GM12874 (cell line): ENCODE results near the gene ARL9.

Source experiments
- TF ChIP-seq, protein P1 (sequence below): IDR thresholded peaks from 2 replicates; pipeline ENCODE4 v1.5.1; 2011; ENCODE audit warnings: low read depth, mild to moderate bottlenecking, control low read depth, low read length, moderate library complexity; ENCODE audit not compliant: insufficient read depth

The ARL9 gene

DNA sequence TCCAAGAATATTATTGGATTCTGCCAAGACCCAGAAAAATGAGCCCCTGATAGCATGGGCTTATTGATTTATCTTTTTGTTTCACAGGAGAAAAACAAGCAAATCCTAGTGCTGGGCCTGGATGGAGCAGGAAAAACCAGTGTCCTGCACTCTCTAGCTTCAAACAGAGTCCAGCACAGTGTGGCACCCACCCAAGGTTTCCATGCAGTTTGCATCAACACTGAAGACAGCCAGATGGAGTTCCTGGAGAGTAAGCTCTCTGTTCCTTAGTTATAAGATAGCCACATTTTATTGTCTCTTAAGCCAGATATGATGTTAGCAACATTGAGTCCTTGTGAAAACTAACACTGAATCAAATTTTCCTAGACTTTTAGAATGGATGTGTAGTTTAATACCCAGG, 5.5 kb downstream of the ARL9 start:
- TF ChIP-seq, protein P1, sequence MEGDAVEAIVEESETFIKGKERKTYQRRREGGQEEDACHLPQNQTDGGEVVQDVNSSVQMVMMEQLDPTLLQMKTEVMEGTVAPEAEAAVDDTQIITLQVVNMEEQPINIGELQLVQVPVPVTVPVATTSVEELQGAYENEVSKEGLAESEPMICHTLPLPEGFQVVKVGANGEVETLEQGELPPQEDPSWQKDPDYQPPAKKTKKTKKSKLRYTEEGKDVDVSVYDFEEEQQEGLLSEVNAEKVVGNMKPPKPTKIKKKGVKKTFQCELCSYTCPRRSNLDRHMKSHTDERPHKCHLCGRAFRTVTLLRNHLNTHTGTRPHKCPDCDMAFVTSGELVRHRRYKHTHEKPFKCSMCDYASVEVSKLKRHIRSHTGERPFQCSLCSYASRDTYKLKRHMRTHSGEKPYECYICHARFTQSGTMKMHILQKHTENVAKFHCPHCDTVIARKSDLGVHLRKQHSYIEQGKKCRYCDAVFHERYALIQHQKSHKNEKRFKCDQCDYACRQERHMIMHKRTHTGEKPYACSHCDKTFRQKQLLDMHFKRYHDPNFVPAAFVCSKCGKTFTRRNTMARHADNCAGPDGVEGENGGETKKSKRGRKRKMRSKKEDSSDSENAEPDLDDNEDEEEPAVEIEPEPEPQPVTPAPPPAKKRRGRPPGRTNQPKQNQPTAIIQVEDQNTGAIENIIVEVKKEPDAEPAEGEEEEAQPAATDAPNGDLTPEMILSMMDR: no peak

DNA sequence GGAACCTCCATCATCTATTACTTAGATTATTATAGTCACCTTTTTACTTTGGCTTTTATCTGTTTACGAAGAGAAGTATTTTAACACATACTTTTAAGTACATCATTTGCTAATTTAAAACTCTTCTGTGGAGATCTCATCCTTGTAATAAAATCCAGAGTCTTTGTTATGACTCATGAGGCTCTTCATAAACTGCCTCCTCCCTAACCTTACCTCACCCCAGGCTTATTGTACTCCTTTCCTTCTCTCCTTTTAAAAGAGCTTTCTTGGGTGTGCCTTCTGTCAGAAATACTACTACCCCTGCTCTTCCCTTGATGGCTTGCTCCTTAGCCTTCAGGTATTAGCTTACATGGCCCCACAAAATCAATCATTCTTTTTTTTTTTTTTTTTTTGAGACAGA, 6.6 kb downstream of the ARL9 start:
- TF ChIP-seq, protein P1: no peak

DNA sequence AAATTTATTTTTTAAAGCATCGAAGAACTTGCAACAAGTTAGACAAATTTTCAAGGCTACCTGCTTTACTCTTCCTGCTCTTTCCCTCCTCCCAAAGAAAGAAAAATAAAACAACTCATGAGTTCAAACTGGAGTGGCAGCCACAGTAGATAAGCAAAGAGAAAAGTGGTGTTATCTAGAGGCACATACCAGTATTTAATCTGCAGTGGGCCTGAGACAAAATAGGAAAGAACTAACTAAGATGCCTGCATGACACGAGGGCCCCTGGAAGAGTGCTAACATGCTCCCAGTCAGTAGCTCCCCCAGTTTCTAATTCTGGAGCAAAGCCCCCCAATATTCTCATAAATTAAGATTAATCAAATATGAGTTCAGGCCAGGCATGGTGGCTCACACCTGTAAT, 7.9 kb downstream of the ARL9 start:
- TF ChIP-seq, protein P1: no peak

DNA sequence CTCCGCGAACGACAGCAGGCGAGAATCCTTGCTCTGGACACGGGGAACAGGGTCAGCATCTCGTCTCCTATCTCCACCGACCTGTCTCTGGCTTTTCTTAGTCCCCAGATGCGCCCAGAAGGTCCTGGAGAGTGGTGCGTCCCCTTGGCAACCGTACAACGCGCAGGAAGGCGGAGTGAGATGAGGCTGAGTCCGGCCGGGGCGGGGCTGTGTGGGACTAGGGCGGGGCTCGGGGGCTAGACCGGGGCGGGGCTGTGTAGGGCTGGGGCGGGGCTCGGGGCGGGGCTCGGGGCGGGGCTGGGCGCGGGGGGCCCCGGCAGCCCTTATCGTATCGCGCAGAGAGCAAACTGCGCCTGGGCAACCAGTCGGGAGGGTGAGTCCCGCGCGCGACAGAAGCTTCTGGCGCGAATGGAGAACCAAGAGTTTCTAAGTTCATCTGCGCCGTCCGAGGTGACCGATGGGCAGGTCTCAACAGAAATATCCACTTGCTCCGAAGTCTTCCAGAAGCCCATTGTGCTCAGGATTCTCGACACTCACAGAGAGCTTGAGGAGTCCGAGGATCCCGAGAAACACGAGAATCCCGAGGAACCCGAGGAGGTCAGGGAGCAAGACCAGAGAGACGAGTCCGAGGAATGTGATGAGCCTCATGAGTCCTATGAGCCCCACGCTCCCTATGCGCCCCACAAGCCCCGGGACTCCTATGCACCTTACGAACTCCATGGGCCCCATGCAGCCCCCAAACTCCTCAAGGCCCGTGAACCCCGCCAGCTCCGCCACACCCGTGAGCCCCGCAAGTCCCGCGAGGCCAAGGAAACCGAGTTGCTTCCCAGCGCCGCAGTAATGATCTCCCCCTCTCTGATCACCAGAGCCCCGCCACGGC, 24.9 kb downstream of the ARL9 start:
- TF ChIP-seq, protein P1: no peak

DNA sequence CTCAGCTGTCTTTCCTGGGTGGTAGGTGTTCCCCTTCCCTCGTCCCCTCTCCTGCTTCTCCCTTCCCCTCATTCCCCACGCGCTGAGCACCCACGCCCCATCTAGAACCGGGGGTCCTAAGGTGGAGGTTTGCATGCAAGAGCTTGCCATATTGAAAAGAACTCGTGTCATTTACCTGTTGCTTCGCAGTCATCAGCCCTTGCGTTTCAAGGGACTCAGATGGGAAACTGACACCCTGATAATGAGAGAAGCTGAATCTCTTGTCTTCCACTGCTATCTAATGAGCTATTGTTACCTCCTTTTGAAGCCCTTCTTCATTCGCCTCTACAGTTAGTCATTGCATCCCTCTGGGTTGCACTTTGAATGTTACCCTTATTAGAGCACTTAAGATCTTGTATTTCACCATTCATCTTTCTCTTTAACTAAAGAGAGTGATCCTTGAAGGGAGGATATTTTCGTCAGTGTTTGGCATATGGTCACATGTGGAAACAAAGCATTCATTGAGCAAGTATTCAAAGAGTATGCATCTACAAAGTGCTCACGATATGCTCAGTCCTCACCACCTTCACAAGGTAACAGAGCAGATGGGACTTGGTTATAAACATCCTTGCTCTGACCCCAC, 25.7 kb downstream of the ARL9 start:
- TF ChIP-seq, protein P1: no peak

DNA sequence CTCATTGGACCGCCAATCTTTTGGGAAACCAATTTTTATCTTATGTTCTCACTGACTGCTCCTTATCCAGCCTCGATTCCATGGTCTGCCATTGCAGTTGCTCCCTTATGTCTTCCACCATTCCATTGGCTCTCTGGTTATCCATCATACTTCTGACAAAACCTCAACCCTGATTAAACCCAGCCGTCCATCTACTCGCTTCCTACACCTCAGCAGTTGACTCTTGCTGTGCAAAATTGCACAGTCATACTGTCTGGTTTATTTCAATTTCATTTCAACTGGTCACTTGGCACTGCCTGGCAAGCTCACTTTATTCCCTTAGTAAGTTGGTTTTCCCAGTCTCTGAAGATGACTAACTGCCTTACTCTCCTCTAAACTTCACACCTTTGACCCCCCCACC, 26.2 kb downstream of the ARL9 start:
- TF ChIP-seq, protein P1: no peak

DNA sequence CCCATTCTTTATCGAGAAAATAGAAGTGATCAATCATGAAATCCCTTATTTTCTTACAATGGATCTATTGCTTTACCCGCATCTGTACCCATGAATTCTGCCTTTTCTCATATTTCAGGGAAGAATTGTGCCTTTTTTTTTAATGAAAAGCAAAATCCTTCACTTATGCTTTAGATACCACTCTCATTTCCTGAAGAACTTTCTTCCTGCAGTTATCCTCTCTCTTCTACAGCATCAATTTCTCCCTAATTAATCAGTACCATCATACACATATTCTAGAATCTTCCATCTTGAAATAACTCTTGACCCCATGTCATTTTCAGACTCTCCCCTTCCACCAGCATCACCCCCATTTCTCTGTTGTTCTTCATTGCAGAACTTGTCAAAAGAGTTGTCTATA, 26.6 kb downstream of the ARL9 start:
- TF ChIP-seq, protein P1: no peak
